Activated CD4-positive, alpha-beta T cell treated with anti-CD3 and anti-CD28 coated beads, Interleukin-10, Interleukin-2, amounts not matched to agents 100 ng/mL and 50 ng/mL, durations not matched to agents 16 hours and 8 hours (primary cell): ENCODE measurements around the gene HS6ST1.
"Not testable (repeated sequence)": the region's sequence is repeated elsewhere in the genome, so short reads cannot be mapped to it uniquely, and the experiment has no call there.

Experiments
- DNase-seq: peaks from one replicate; pipeline ENCODE4 v3.0.0-alpha.2; 2020

The HS6ST1 gene

GRCh38 chr2:128321784-128322714, 3.4 kb upstream of the HS6ST1 start:
- DNase-seq = peak; percentile 82

GRCh38 chr2:128320906-128321771, 2.5 kb upstream of the HS6ST1 start:
- no peak for DNase-seq

GRCh38 chr2:128320192-128320905, 1.7 kb upstream of the HS6ST1 start:
- no peak for DNase-seq

GRCh38 chr2:128319631-128320191, 1.0 kb upstream of the HS6ST1 start:
- no peak for DNase-seq

GRCh38 chr2:128318245-128318644, 423 bp downstream of the HS6ST1 start:
- DNase-seq = peak; percentile 24

- not testable (repeated sequence) for DNase-seq
Observed at GRCh38 chr2:128317899-128318225, 806 bp downstream of the HS6ST1 start.

- DNase-seq = peak; percentile 23
Observed at GRCh38 chr2:128317181-128317898, 1.3 kb downstream of the HS6ST1 start.

GRCh38 chr2:128316777-128317180, 1.9 kb downstream of the HS6ST1 start:
- no peak for DNase-seq

GRCh38 chr2:128315829-128316776, 2.6 kb downstream of the HS6ST1 start:
- DNase-seq = no peak

GRCh38 chr2:128315122-128315828, 3.4 kb downstream of the HS6ST1 start:
- DNase-seq = no peak

GRCh38 chr2:128314348-128315121, 4.1 kb downstream of the HS6ST1 start:
- no peak for DNase-seq

- DNase-seq = no peak
Observed at GRCh38 chr2:128313931-128314347, 4.7 kb downstream of the HS6ST1 start.

GRCh38 chr2:128313091-128313836, 5.4 kb downstream of the HS6ST1 start:
- DNase-seq = no peak

GRCh38 chr2:128312411-128312810, 6.3 kb downstream of the HS6ST1 start:
- DNase-seq = no peak

GRCh38 chr2:128311755-128312341, 6.8 kb downstream of the HS6ST1 start:
- no peak for DNase-seq

GRCh38 chr2:128311216-128311754, 7.4 kb downstream of the HS6ST1 start:
- DNase-seq = no peak

GRCh38 chr2:128310761-128311160, 7.9 kb downstream of the HS6ST1 start:
- no peak for DNase-seq
